Measurements from ENCODE around the gene EEF1AKMT2.

DNA sequence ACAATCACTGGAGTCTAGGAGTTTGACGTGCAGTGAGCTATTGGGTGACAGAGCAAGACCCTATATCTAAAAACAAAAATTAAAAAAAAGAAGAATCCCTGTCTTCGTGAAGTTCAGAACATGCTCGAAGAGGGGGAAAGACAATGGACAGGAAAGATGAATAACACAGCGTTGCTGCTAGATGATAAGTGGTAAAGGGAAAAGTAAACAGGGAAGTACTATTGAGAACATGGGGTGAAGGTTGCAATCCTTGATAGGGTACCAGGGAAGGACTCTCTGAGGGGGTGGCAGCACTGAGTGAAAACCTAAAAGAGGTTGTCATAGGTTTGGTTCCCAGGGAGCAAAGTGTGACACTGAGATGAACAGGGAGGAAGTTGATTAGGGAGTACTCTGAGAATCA is 7.1 kb upstream of the EEF1AKMT2 start:
- TF ChIP-seq, protein P1, sequence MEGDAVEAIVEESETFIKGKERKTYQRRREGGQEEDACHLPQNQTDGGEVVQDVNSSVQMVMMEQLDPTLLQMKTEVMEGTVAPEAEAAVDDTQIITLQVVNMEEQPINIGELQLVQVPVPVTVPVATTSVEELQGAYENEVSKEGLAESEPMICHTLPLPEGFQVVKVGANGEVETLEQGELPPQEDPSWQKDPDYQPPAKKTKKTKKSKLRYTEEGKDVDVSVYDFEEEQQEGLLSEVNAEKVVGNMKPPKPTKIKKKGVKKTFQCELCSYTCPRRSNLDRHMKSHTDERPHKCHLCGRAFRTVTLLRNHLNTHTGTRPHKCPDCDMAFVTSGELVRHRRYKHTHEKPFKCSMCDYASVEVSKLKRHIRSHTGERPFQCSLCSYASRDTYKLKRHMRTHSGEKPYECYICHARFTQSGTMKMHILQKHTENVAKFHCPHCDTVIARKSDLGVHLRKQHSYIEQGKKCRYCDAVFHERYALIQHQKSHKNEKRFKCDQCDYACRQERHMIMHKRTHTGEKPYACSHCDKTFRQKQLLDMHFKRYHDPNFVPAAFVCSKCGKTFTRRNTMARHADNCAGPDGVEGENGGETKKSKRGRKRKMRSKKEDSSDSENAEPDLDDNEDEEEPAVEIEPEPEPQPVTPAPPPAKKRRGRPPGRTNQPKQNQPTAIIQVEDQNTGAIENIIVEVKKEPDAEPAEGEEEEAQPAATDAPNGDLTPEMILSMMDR (IDR thresholded peaks at IDR 0.05): no peak
- no peak for TF ChIP-seq EZH2 (IDR thresholded peaks at IDR 0.05)
- no peak for TF ChIP-seq EZH2phosphoT487 (IDR thresholded peaks at IDR 0.05)

Data from neural progenitor cell (in vitro differentiated cells).